ENCODE measurements around the gene ANKRD12.
"Not testable (repeated sequence)": the region's sequence is repeated elsewhere in the genome, so short reads cannot be mapped to it uniquely, and the experiment has no call there.

ANKRD12 gene

DNA sequence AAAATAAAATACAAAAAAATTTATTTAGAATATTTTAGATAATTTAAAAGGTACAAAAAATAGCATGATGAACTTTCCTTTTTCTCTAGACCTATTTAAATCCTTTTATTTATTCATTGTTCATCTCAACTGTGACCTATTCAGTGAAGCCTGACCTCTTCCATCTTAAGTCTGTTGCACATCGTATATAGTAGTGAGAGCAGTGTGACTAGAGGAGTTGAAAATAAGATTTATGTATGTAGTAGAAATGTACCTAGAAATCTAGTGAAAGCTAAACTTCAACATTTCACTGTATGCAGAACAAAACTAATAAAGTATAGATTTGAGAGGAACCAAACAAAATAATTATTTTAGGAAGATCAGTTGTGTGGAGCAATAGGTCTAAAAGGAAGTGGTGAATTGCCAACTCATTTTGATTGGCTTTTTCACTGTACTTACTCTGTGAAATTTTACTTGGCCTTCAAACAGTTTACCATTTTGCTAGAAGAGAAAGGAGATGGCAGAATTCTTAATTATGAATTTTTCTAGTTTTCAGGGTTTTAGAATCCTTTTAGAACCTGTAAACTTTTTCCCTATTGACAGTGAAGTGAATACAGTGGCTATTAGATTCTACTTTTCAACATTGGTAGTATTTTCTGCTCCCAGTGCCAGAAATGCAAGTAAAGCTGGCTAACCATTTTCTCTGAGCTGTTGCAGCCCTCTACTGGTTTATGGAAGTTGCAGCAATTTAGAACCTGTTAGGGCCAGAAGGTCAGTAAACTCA, 11.0 kb downstream of the ANKRD12 start:
- peak; percentile 5 for DNase-seq

DNA sequence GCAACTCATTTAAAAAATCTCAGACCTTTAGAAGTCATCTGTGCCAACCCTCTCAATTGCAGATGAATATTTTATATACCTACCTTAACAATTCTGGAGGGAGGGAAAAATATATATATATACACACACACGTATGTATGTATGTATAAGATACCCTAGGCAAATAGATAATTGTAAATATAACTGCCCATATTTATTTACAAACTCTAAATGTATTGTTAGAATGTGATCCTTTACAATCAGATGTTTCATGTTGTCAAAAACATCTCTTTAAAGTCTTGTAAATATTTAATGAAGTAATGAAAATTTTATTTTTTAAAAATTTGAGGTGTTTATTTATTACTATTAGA, 11.6 kb downstream of the ANKRD12 start:
- no peak for DNase-seq

DNA sequence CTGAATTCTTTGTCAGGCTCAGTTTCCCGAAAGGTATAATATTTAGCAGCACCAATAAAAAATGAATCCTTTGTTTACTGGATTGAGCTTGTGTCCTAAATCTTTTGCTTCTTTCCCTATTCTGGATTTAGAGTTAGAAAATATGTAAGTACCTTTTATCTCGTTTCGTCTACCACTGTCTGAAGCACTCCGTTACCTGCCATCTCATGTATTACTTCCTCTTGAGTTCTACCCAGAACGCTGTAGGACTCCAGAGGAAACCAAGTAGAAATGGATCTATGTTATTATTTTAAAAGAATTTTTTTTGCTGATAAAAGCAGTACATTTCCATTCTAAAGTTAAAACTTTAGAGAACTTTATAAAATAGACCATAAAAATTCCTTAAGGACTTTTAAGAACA, 13.5 kb downstream of the ANKRD12 start:
- DNase-seq, result no peak

DNA sequence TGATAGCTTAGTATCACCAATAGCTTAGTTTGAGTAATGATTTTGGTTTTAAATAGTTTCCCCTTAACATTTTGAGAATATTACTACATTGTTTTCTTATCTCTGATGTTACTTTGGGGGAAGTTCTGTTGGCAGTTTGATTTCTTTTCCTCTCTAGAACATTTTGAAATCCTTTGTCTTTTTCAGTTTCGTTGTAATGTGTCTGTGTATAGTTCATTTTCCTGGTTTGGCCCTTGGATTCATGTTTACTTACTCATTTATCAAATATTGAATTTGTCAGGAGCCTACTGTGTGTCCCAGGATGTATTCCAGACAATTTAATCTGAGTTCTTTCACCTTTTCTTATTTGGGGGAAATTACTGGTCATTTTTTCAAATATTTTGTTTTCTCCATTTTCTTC, 16.7 kb downstream of the ANKRD12 start:
- no peak for DNase-seq

DNA sequence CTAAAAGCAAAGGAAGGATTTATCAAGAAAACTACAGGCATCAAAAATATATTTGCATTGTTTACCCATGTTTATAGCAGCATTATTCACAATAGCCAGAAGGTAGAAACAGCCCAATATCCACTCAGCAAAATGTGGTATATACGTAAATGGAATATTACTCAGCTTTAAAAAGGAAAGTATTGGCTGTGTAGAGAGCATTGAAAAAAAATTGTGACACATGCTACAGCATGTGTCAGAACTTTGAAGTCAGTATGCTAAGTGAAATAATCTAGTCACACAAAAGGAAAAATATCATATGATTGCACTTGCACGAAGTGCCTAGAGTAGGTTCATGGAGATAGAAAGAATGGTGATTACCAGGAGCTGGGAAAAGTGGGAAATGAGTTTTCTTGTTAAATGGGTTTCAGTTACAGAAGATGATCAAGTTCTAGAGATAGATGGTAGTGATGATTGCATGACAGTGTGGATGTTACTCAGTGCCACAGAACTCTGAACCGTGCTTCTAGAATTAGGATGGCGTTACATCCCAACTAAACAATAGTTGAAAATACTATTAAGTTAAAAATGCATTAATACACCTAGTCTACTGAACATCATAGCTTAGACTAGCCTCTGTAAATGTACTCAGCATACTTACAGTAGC, 20.1 kb downstream of the ANKRD12 start:
- DNase-seq, result no peak

DNA sequence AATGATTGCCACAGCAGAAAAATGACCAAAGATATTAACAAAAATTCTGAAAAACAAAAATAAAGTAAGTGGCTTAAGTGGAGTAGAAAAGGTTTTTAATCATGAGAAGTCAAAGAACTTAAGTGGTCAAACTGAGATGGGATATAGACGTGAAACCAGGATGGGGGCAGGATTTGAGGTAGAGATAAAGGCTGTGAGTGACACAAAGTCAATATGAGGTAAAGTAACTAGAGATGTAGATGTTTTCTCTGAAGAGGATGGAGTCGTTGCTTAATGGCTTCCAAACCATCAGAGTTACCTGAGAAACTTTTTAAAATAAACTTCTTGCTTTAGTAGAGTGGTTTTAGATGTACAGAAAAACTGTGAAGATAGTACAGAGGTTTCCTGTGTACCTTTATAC, 21.2 kb downstream of the ANKRD12 start:
- no peak for DNase-seq

DNA sequence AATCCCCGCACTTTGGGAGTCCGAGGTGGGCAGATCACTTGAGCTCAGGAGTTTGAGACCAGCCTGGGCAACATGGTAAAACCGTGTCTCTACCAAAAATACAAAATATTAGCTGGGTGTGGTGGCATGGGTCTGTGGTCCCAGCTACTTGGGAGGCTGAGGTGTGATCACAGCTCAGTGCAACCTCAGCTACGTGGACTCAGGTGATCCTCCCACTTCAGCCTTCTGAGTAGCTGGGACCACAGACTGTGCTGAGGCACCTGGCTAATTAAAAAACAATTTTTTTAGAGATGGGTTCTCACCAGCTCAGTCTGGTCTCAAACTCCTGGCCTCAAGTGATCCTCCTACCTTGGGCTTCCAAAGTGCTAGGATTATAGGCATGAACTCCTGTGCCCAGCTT, 23.4 kb downstream of the ANKRD12 start:
- DNase-seq, result no peak

DNA sequence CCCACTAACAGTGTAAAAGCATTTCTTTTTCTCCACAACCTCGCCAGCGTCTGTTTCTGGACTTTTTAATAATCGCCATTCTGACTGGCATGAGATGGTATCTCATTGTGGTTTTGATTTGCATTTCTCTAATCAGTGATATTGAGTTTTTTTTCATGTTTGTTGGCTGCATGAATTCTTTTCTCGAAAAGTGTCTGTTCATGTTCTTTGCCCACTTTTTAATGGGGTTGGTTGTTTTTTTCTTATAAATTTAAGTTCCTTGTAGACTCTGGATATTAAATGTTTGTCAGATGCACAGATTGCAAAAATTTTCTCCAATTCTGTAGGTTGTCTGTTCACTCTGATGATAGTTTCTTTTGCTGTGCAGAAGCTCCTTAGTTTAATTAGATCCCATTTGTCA, 26.1 kb downstream of the ANKRD12 start:
- DNase-seq, result not testable (repeated sequence)

DNA sequence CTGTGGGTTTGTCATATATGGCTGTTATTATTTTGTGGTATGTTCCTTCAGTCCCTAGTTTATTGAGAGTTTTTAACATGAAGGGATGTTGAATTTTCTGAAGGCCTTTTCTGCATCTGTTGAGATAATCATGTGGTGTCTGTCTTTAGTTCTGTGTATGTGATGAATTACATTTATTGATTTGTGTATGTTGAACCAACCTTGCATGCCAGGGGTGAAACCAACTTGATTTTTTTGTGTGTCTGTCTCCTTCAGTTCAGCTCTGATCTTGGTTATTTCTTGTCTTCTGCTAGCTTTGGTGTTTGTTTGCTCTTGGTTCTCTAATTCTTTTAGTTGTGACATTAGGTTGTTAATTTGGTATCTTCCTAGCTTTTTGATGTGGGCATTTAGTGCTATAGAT, 27.6 kb downstream of the ANKRD12 start:
- not testable (repeated sequence) for DNase-seq

DNA sequence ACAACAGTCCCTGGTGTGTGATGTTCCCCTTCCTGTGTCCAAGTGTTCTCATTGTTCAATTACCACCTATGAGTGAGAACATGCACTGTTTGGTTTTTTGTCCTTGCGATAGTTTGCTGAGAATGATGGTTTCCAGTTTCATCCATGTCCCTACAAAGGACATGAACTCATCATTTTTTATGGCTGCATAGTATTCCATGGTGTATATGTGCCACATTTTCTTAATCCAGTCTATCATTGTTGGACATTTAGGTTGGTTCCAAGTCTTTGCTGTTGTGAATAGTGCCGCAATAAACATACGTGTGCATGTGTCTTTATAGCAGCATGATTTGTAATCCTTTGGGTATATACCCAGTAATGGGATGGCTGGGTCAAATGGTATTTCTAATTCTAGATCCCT, 29.3 kb downstream of the ANKRD12 start:
- DNase-seq, result not testable (repeated sequence)

DNA sequence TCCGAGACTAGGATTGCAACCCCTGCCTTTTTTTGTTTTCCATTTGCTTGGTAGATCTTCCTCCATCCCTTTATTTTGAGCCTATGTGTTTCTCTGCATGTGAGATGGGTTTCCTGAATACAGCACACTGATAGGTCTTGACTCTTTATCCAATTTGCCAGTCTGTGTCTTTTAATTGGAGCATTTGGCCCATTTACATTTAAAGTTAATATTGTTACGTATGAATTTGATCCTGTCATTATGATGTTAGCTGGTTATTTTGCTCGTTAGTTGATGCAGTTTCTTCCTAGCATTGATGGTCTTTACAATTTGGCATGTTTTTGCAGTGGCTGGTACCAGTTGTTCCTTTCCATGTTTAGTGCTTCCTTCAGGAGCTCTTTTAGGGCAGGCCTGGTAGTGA, 32.9 kb downstream of the ANKRD12 start:
- not testable (repeated sequence) for DNase-seq

DNA sequence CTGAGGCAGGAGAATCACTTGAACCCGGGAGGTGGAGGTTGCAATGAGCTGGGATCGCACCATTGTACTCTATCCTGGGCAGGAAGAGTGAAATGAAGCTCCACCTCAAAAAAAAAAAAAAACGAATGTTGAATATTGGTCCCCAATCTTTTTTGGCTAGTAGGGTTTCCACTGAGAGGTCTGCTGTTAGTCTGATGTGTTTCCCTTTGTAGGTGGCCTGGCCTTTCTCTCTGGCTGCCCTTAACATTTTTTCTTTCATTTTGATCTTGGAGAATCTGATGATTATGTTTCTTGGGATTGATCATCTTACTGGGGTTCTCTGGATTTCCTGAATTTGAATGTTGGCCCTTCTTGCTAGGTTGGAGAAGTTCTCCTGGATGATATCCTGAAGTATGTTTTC, 35.3 kb downstream of the ANKRD12 start:
- not testable (repeated sequence) for DNase-seq

DNA sequence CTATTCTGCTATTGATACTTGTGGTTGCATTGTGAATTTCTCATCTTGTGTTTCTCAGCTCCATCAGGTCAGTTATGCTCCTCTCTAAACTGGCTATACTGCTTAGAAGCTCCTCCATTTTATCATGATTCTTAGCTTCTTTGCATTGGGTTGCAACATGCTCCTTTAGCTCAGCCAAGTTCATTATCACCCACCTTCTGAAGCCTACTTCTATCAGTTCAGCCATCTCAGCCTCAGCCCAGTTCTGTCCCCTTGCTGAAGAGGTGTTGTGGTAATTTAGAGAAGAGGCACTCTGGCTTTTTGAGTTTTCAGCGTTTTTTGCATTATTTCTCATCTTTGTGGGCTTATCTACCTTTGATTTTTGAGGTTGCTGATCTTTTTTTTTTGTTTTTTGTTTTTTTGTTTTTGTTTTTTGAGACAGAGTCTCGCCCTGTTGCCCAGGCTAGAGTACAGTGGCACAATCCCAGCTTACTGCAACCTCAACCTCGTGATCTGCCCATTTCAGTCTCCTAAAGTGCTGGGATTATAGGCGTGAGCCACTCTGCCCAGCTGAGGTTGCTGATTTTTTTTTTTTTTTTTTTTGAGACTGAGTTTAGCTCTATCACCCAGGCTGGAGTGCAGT, 36.0 kb downstream of the ANKRD12 start:
- no peak for DNase-seq

DNA sequence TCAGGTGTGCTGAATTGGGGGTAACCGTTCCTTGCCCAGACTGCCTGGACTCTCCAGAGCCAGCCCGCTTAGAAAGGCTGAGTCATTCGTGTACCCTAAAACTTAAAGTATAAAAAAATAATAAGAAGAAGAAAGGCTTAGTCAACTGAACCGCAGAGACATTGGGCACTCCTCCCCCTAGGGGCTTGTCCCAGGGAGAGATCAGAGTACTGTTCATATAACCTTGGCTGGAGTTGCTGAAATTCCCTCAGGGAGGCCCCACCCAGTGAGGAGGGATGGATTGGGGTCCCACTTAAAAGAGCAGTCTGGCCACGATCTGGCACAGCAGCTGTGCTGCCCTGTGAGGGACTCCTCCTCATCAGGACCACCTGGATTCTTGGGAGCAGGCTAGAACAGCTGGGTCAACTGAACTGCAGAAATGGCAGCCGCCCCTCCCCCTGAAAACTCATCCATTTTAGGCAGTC, 37.2 kb downstream of the ANKRD12 start:
- no peak for DNase-seq

DNA sequence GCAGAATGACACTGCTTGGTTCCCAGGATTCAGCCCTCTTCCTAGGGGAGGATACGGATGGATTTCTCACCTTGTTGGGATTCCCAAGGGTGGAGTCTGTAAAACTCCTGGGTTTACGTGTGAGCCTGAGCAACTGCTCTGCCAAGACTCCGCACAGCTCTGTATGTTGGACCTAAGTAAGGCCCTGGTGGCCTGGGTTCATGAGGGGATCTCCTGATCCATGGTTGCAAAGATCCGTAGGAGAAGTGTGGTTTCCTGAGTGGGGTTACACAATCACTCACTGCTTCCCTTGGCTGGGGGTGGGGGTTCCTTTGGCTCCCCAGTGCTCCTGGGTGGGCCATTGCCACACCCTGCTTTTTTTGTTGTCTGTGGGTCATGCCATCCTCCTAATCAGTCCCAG, 37.7 kb downstream of the ANKRD12 start:
- DNase-seq, result no peak

DNA sequence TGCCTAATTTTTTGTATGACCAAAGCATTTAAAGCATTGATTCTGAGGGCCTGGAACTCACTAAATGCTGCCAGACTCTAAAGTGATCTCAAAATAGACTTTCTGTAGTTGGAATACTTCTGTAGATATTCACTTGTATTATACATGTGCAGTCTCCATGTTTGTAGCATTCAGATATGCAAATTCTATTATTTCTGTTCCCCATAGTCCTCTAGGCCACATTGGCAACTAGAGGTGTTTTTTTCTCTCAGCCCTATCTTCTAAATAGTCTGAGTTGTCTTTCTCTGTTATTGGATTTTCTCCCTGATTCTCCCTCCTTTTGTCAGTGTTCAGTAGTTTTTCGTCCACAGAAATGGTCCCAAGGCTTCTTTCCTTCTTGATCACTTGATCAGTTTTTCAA, 38.5 kb downstream of the ANKRD12 start:
- DNase-seq, result no peak

DNA sequence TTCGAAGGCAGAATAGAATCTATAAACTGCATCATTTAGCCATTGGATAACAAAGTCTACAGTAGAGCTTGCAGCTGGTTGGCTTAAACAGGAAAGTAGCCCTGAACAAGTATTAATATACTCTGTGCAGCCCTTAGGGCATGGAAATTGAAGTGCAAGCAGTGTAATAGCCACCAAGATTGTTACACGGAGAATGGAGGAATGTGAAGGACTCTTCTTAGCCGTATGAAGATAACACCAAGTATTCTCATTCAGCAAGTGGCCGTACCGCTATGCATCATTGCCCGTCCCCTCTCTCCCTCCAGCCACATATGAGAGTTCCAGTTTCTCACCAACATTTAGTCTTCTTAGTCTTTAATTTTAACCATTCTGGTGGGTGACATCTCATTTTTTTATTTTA, 40.5 kb downstream of the ANKRD12 start:
- no peak for DNase-seq

DNA sequence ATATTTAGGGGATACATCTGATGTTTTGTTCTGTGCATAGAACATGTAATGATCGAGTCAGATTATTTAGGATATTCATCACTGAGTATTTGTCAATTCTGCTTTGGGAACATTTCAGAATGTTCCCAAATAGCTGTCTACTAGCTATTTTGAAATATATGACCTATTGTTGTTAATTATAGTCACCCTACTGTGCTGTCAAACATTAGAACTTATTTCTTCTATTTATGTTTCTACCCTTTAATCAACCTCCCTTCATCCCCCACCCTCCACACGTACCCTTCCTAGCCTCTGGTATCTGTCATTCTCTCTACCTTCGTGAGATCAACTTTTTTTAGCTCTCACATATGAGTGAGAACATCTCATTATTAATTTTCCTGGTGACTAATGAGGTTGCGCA, 40.9 kb downstream of the ANKRD12 start:
- no peak for DNase-seq

DNA sequence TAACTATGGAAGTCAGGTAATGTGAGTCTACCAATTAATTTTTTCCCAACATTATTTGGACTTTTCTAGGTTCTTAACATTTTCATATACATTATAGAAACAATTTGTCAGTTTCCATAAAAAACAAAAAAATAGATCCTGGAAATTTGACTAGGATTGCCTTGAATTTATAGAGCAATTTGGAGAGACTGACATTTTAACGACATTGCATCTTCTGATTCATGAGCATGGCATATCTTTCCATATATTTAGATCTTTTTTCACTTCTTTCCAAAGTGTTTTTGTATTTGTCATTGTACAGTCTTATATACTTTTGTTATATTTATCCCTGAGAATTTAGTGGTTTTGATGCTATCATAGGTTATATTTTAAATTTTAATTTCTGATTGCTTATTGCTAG, 42.0 kb downstream of the ANKRD12 start:
- DNase-seq, result no peak

DNA sequence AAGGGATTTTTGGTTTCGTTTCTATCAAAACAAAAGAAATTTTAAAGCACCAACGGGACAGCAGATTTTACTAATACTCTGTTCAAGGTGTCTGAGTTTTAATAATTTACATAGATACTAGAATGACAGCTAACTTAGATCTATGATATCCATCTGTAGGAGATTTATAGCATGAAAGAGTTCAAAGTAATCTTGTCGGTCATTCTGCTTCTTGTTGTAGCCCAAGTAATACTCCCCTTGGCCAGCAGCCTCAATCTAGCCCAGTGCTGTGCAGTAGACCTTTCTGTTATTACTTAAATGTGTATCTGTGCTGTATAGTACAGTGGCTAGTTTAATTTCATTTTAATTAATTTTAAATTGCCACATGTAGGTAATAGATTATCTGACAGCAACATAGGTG, 44.7 kb downstream of the ANKRD12 start:
- no peak for DNase-seq

DNA sequence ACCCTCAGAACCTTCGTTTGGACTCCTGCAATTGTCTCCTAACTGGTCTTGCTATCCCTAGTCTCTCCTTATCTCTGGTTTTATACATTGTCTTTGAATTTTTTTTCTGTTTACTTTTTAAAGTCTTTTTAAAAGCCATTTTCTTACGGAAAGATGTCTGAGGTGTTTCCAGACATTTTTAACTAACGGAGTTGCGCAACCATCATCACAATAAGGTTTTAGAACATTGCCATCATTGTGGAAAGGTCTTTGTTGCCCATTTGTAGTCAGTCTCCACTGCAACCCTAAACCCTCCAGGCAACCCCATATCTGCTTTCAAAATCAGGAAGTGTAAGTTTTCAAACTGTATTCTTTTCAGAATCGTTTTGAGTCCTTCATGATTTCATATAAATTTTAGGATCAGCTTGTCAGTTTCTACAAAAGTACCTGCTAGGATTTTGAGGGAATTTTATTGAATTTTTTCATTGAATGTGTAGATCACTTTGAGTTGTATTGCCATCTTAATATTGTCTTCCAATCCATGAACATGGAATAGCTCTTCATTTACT, 46.3 kb downstream of the ANKRD12 start:
- DNase-seq, result no peak

DNA sequence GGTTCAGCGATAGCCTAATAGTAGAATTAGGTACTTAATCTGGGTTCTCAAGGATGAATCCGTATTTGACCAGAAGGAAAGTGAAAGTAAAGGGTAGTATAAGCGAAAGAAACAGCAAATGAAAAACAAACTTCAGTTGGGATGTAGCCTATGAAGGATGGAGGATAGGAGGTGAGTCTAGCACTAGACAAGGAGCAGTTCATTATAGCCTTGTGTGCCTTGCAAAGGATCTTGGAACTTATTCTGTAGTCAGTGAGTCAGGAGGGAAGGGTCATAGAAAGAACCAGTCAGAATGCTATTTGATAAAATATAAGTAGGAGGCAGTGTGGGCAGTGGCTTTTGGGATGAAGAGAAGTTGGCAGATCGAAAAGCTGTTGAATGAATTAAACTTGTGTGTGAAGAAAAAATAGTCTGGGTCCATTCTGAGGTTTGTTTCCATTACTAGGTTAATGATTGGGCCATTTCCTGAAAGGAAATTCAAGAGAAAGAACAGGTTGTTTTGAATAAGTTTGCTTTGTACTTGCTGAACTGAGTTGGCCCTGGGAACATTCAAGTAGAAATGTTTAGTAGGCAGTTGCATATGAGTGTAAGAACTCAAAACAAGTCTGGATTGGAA, 48.5 kb downstream of the ANKRD12 start:
- no peak for DNase-seq

DNA sequence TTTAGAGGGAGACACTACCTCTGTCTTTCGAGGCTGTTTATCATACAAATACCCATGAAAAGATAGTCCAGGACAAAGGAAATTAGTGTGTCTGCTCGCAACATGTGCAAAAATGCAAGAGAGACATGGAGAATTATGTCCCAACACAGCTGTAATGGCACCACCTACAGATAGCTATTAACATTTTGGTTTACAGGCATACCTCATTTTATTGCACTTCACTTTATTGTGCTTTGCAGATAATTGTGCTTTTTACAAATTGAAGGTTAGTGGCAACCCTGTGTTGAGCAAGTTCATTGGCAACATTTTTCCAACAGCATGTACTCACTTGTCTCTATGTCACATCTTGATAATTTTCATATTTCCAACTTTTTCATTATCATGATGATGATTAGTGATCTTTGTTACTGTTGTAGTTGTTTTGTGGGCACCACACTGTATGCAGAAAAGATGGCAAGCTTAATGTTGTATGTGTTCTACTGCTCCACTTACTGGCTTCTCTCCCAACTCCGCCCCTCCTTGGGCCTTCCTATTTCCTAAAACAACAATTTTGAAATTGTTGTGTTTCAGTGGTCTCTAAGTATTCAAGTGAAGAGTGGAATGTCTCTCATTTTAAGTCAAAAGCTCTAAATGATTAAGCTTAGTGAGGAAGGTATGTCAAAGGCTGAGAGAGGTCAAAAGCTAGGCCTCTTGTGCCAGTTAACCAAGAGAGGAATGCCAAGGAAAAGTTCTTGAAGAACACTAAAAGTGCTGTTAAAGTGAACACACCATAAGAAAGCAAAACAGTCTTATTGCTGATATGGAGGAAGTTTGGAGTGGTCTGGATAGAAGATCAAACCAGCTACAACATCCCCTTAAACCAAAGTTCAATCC, 52.0 kb downstream of the ANKRD12 start:
- no peak for DNase-seq

All from NCI-H2029 treated with DMSO at 0.1 percent for 48 hours (cell line).